Liver (tissue), 3 donors: ENCODE data around the gene CLEC16A.

Source experiments
- CTCF ChIP-seq: fragments of 150-350 bp; IDR thresholded peaks from 2 replicates; pipeline ENCODE4 v1.5.1; 2017; ENCODE audit warnings: improper control_type of control experiment, low read depth, low read length; ENCODE audit not compliant: missing input control
- JUND ChIP-seq, 2 donors: IDR thresholded peaks; 2 replicates each; pipeline ENCODE4 v1.6.1; 2016; ENCODE audit warnings: antibody characterized with exemption in 2 of 2
- MAX ChIP-seq: IDR thresholded peaks from 2 replicates; pipeline ENCODE4 v1.6.1; 2016; ENCODE audit warnings: antibody characterized with exemption
- SP1 ChIP-seq: IDR thresholded peaks from 2 replicates; pipeline ENCODE4 v1.6.1; 2018; ENCODE audit warnings: antibody characterized with exemption, mild to moderate bottlenecking
- TAF1 ChIP-seq: conservative IDR thresholded peaks from 2 replicates; pipeline ENCODE4 v1.6.1; 2016; ENCODE audit warnings: antibody characterized with exemption, mild to moderate bottlenecking
- TF ChIP-seq, protein P1 (sequence below): IDR thresholded peaks from 2 replicates; pipeline ENCODE4 v1.6.1; 2016; ENCODE audit warnings: antibody characterized with exemption
- donor health status: healthy.
- donor health status: healthy.

GRCh38 chr16:11049396-11050059 lies 105.2 kb downstream of the CLEC16A start:
- TF ChIP-seq SP1 (no peak), CTCF (no peak), TAF1 (no peak), JUND (IDR thresholded peaks at IDR 0.05) (no peak), MAX (no peak)
- TF ChIP-seq, protein P1, sequence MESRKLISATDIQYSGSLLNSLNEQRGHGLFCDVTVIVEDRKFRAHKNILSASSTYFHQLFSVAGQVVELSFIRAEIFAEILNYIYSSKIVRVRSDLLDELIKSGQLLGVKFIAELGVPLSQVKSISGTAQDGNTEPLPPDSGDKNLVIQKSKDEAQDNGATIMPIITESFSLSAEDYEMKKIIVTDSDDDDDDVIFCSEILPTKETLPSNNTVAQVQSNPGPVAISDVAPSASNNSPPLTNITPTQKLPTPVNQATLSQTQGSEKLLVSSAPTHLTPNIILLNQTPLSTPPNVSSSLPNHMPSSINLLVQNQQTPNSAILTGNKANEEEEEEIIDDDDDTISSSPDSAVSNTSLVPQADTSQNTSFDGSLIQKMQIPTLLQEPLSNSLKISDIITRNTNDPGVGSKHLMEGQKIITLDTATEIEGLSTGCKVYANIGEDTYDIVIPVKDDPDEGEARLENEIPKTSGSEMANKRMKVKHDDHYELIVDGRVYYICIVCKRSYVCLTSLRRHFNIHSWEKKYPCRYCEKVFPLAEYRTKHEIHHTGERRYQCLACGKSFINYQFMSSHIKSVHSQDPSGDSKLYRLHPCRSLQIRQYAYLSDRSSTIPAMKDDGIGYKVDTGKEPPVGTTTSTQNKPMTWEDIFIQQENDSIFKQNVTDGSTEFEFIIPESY = no peak
